Fibroblast of gingiva (primary cell): ENCODE measurements around the gene NOS1AP.
"Not testable (repeated sequence)": the region's sequence is repeated elsewhere in the genome, so short reads cannot be mapped to it uniquely, and the experiment has no call there.

Source experiments
- DNase-seq: peaks from one replicate; pipeline ENCODE4 v3.0.0-alpha.2; 2011; ENCODE audit warnings: low read depth

NOS1AP gene

GRCh38 chr1:162336621-162337285 is 267.3 kb downstream of the NOS1AP start:
- DNase-seq = no peak

GRCh38 chr1:162342452-162342983 is 273.0 kb downstream of the NOS1AP start:
- DNase-seq = no peak

GRCh38 chr1:162343470-162343869 is 274.0 kb downstream of the NOS1AP start:
- DNase-seq = no peak

GRCh38 chr1:162347281-162347680 is 277.8 kb downstream of the NOS1AP start:
- DNase-seq = no peak

- no peak for DNase-seq
Measured at GRCh38 chr1:162349635-162350330, 280.3 kb downstream of the NOS1AP start.

- no peak for DNase-seq
Measured at GRCh38 chr1:162351246-162351842, 281.9 kb downstream of the NOS1AP start.

- not testable (repeated sequence) for DNase-seq
Measured at GRCh38 chr1:162351874-162352273, 282.4 kb downstream of the NOS1AP start.

GRCh38 chr1:162353078-162353477 is 283.6 kb downstream of the NOS1AP start:
- DNase-seq = no peak

- no peak for DNase-seq
Measured at GRCh38 chr1:162353702-162354101, 284.2 kb downstream of the NOS1AP start.

GRCh38 chr1:162357681-162358266 is 288.3 kb downstream of the NOS1AP start:
- peak; percentile 50 for DNase-seq

GRCh38 chr1:162358928-162359327 is 289.4 kb downstream of the NOS1AP start:
- no peak for DNase-seq

GRCh38 chr1:162359523-162360236 is 290.2 kb downstream of the NOS1AP start:
- no peak for DNase-seq

GRCh38 chr1:162360237-162360873 is 290.9 kb downstream of the NOS1AP start:
- DNase-seq = no peak

GRCh38 chr1:162360874-162361260 is 291.4 kb downstream of the NOS1AP start:
- DNase-seq = peak; percentile 7

- no peak for DNase-seq
Measured at GRCh38 chr1:162361349-162361748, 291.9 kb downstream of the NOS1AP start.

- no peak for DNase-seq
Measured at GRCh38 chr1:162363823-162364222, 294.3 kb downstream of the NOS1AP start.

- DNase-seq = no peak
Measured at GRCh38 chr1:162364498-162364897, 295.0 kb downstream of the NOS1AP start.

- no peak for DNase-seq
Measured at GRCh38 chr1:162365284-162366020, 296.0 kb downstream of the NOS1AP start.

GRCh38 chr1:162366149-162366548 is 296.7 kb downstream of the NOS1AP start:
- no peak for DNase-seq

GRCh38 chr1:162366671-162367070 is 297.2 kb downstream of the NOS1AP start:
- DNase-seq = no peak

GRCh38 chr1:162367073-162367472 is 297.6 kb downstream of the NOS1AP start:
- no peak for DNase-seq
